GM18526 (cell line): ENCODE results near the gene RAD23A.

ENCODE experiments used
- POLR2A ChIP-seq: IDR thresholded peaks from 3 replicates; pipeline ENCODE4 v1.6.1; 2011; ENCODE audit not compliant: insufficient read length; ENCODE audit errors: extremely low read depth

Gene RAD23A

DNA sequence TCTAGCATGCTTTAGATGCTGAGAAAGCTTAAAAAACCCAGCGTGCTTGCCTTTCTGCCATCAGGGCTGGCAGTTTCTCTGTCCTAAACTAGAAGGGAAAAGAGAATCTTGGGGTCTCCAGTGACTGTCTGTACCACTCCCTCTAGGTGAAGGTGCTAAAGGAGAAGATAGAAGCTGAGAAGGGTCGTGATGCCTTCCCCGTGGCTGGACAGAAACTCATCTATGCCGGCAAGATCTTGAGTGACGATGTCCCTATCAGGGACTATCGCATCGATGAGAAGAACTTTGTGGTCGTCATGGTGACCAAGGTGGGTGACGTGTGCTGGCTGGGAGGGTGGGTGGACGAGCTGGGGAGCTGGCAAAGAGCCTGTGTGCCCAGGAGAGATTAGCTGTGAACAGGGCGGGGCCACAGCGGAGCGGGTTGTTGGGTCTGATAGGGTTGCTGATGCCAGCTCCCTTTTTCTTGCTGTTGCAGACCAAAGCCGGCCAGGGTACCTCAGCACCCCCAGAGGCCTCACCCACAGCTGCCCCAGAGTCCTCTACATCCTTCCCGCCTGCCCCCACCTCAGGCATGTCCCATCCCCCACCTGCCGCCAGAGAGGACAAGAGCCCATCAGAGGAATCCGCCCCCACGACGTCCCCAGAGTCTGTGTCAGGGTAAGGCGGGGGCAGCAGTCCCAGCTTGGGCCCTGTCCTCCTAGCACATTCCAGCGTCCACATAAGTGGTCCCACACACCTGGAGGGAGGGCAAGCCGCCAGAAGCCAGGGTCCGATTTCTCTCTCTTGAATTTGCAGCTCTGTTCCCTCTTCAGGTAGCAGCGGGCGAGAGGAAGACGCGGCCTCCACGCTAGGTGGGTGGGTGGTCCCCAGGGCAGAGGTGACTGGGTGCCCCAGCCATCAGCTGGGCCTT, 2.3 kb downstream of the RAD23A start:
- no peak for TF ChIP-seq POLR2A

- no peak for TF ChIP-seq POLR2A
These were observed 3.1 kb downstream of the RAD23A start for GRCh38 chr19:12948612-12949362.

DNA sequence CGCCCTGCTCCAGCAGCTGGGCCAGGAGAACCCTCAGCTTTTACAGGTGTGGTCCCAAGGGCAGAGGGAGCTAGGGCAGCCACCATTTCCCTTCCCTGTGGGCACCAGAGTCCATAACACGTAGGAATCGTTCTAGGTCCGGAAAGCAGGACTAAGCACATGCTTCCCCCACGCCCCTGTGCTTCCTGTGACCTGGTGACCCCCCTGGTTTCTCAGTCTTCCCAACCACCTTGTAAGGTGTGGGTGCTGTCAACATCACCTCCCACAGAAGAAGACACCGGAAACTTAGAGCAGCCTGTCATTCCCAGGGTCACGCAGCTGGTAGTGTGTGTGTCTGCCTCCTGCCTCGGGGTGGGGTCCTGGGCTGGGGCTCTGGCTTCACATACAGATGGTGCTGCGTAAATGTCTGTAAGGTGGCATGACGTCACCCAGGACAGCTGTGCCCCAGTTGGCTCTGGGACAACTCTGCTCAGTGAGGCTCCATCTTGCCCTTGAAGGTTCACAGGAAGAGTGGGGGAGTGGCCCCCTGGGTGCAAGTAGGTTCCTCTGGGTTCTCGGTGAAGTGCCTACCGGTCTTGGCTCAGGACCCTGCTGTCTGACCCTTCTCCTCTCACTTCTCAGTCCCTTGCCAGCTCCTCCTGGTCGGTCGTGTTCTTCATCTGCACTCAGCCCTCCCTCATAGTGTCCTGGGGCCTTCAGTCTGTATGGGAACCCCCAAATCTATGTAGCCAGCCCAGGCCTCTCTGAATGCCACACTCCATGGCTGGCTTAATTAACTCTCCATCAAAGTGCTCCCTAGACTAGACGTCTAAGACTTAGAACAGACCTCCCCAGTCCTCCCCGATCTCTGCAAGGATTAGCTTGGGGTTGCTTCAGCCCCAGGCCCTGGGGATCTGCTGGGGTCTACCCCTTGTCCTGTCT, 4.0 kb downstream of the RAD23A start:
- no peak for TF ChIP-seq POLR2A

DNA sequence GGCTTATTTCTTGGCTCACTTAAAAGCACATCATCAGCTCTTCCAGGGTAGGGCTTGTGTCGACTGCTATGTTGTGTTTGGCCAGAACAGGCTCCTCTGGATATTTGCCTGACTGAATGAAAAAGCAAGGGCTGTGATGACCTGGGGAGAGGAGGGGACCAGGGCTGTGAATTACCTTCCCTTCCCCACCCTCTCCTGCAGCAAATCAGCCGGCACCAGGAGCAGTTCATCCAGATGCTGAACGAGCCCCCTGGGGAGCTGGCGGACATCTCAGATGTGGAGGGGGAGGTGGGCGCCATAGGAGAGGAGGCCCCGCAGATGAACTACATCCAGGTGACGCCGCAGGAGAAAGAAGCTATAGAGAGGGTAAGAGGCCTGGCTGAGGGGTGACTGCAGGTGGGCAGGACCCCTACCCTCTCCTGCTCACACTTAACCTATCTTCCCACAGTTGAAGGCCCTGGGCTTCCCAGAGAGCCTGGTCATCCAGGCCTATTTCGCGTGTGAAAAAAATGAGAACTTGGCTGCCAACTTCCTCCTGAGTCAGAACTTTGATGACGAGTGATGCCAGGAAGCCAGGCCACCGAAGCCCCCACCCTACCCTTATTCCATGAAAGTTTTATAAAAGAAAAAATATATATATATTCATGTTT, 7.0 kb downstream of the RAD23A start:
- TF ChIP-seq POLR2A, result no peak

GRCh38 chr19:12953138-12953798, 7.6 kb downstream of the RAD23A start:
- no peak for TF ChIP-seq POLR2A

DNA sequence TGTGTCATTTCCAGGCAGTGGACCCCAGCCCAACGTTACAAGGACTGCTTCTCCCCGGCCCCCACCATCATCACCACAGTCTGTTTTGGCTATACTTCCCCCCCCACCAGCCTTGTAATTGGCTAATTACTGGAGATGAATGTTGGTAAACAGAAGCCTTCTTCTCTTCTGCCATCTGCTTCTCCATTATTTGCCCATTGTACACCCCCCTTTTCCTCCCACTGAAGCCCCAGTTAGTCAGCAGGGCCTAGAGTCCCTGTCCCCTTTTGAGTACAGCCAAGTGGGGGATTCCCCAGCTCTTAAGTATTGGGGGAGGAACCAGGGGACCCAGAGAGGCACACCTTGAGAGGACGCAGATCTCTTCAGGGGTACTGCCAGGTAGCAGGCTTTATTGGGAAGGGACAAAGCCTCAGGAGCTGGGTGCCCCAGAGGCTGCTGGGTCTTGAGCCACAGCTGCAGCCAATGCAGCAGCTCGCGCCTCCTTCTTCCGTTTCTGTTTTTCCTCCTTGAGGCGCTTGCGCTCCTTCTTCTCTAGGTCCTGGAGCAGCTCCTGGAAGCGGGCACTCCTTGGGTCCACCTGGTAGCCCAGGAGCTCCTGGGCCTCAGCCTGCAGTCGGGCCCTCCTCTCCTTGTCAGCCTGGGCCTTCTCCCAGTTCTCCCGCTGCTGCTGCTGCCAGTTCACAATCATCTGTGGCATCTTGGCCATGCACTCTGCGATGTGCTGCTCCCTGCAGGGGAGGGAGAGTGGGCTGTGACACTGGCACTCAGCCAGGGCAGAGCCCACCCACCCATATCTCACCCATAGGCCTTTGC, 8.3 kb downstream of the RAD23A start:
- no peak for TF ChIP-seq POLR2A

GRCh38 chr19:12954612-12954962, 8.9 kb downstream of the RAD23A start:
- no peak for TF ChIP-seq POLR2A

DNA sequence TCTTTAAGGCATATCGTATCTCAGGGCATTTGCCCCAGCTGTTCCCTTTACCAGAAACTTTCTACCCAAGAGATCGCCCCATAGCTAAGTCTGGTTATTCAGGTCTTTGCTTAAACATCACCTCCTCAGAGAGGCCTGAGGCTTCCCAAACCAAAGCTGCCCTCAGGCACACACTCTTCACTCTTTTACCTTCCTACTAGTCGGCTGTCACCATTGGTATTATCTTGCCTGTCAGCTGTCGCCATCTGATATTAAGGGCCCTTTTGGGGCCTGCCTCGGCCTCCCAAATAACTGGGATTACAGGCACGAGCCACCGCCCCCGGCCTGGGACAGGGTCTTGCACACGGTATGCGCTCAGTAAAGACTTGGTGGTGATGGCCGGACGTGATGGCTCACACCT, 10.3 kb downstream of the RAD23A start:
- TF ChIP-seq POLR2A, result no peak

GRCh38 chr19:12956446-12957388, 11.1 kb downstream of the RAD23A start, which contains the start of gene GADD45GIP1:
TSS of gene GADD45GIP1 (minus strand) at chr19:12957223. CDS start at chr19:12957212, 11 bp downstream.
- peak; percentile 95 for TF ChIP-seq POLR2A

DNA sequence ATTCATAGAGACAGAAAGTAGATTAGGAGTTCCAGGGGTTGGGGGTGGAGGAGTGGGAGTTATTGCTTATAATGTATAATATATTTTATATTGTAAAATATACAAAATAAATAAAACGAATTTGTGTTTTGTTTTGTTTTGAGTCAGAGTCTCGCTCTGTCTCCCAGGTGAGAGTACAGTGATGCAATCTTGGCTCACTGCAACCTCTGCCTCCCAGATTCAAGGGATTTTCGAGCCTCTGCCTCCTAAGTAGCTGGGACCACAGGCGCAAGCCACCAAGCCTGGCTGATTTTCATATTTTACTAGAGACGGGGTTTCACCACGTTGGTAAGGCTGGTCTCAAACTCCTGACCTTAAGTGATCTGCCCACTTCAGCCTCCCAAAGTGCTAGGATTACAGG, 13.8 kb downstream of the RAD23A start:
- no peak for TF ChIP-seq POLR2A

GRCh38 chr19:12965017-12965811, 19.6 kb downstream of the RAD23A start:
- no peak for TF ChIP-seq POLR2A

GRCh38 chr19:12965812-12966135, 20.1 kb downstream of the RAD23A start:
- TF ChIP-seq POLR2A, result no peak

GRCh38 chr19:12967907-12968306, 22.2 kb downstream of the RAD23A start:
- TF ChIP-seq POLR2A, result no peak
